Measurements from ENCODE around the gene CD96.

DNA sequence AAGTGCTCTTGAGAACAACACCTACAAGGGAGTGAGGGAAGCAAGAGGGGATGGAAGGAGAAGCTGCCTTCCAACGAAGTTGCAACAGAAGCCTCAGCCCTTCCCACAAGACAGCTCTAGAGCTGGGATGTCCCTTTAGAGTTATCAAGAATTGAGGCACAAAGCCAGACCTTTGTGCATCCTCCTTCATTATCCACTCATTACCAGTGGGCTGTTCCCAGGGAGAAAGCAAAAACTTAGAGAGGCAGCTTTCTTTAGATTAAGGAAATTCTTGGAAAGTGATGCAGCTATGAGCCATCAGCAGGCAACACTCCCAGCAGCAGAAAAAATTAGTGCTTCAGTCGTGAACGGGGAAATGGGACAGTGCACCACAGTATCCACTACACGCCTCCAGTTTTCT is 10.6 kb upstream of the CD96 start:
- TF ChIP-seq, protein P1, sequence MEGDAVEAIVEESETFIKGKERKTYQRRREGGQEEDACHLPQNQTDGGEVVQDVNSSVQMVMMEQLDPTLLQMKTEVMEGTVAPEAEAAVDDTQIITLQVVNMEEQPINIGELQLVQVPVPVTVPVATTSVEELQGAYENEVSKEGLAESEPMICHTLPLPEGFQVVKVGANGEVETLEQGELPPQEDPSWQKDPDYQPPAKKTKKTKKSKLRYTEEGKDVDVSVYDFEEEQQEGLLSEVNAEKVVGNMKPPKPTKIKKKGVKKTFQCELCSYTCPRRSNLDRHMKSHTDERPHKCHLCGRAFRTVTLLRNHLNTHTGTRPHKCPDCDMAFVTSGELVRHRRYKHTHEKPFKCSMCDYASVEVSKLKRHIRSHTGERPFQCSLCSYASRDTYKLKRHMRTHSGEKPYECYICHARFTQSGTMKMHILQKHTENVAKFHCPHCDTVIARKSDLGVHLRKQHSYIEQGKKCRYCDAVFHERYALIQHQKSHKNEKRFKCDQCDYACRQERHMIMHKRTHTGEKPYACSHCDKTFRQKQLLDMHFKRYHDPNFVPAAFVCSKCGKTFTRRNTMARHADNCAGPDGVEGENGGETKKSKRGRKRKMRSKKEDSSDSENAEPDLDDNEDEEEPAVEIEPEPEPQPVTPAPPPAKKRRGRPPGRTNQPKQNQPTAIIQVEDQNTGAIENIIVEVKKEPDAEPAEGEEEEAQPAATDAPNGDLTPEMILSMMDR (conservative IDR thresholded peaks at IDR 0.05; ENCODE audit: low read length), result no peak
- no peak for TF ChIP-seq EZH2phosphoT487 (IDR thresholded peaks at IDR 0.05; ENCODE audit: borderline replicate concordance, low read depth, low read length)

Measured in OCI-LY7 (cell line).